HUES6 (cell line): Measurements from ENCODE around the gene MAPK11.
A peak's percentile ranks its signal among the peaks of the same experiment; 100 is the strongest.

ENCODE experiments used
- H3K27ac ChIP-seq: 2 replicates; pipeline ENCODE4 v1.7.0; 2013; ENCODE audit warnings: low read depth, mild to moderate bottlenecking, low read length, inconsistent platforms
- H3K27me3 ChIP-seq: 2 replicates; pipeline ENCODE4 v1.6.1; 2013; ENCODE audit warnings: low read length; ENCODE audit not compliant: control insufficient read depth, insufficient read depth
- H3K36me3 ChIP-seq: 2 replicates; pipeline ENCODE4 v1.6.1; 2013; ENCODE audit warnings: low read length; ENCODE audit not compliant: control insufficient read depth, insufficient read depth
- H3K4me1 ChIP-seq: 2 replicates; pipeline ENCODE4 v1.6.1; 2013; ENCODE audit warnings: low read length; ENCODE audit not compliant: control insufficient read depth, insufficient read depth
- H3K4me3 ChIP-seq: 2 replicates; pipeline ENCODE4 v1.5.1; 2013; ENCODE audit warnings: low read depth, low read length
- H3K9ac ChIP-seq: one replicate; pipeline ENCODE4 v1.6.1; 2013; ENCODE audit warnings: mild to moderate bottlenecking, low read length
- H3K9me3 ChIP-seq: 2 replicates; pipeline ENCODE4 v1.6.1; 2013; ENCODE audit warnings: low read depth, low read length; ENCODE audit not compliant: control insufficient read depth, insufficient read depth

The MAPK11 gene

GRCh38 chr22:50257451-50258360, 12.5 kb downstream of the MAPK11 start:
- no peak overlapping the region for H3K27ac ChIP-seq

GRCh38 chr22:50257041-50257440, 13.1 kb downstream of the MAPK11 start:
- Histone ChIP-seq H3K4me3 (no peak overlapping the region), H3K27ac (no peak overlapping the region), H3K36me3 (peaks cover 16% of the 10 kb centered on the region), H3K9ac (no peak overlapping the region), H3K9me3 (no peaks in the 10 kb centered on the region), H3K27me3 (peaks cover 13% of the 10 kb centered on the region), H3K4me1 (peaks cover 3% of the 10 kb centered on the region)

More at GRCh38 chr22:50257451-50258360, 12.5 kb downstream of the MAPK11 start:
- Histone ChIP-seq H3K4me3 (no peak overlapping the region), H3K36me3 (peaks cover 16% of the 10 kb centered on the region), H3K4me1 (peaks cover 9% of the 10 kb centered on the region), H3K9ac (no peak overlapping the region), H3K27me3 (peaks cover 19% of the 10 kb centered on the region), H3K9me3 (no peaks in the 10 kb centered on the region)

GRCh38 chr22:50256258-50256862, 13.8 kb downstream of the MAPK11 start:
- Histone ChIP-seq H3K9ac (no peak overlapping the region), H3K9me3 (no peaks in the 10 kb centered on the region), H3K4me1 (peaks cover 7% of the 10 kb centered on the region), H3K27me3 (peaks cover 11% of the 10 kb centered on the region), H3K4me3 (no peak overlapping the region), H3K27ac (no peak overlapping the region), H3K36me3 (peaks cover 16% of the 10 kb centered on the region)

GRCh38 chr22:50255607-50256006, 14.6 kb downstream of the MAPK11 start:
- Histone ChIP-seq H3K36me3 (peaks cover 16% of the 10 kb centered on the region), H3K9ac (no peak overlapping the region), H3K9me3 (no peaks in the 10 kb centered on the region), H3K27ac (no peak overlapping the region), H3K4me1 (peaks cover 7% of the 10 kb centered on the region), H3K4me3 (no peak overlapping the region), H3K27me3 (peaks cover 6% of the 10 kb centered on the region)

- Histone ChIP-seq H3K4me1 (peaks cover 9% of the 10 kb centered on the region), H3K36me3 (peaks cover 16% of the 10 kb centered on the region), H3K27me3 (peaks cover 1% of the 10 kb centered on the region), H3K9me3 (no peaks in the 10 kb centered on the region), H3K9ac (no peak overlapping the region), H3K27ac (no peak overlapping the region), H3K4me3 (no peak overlapping the region)
Measured at GRCh38 chr22:50255099-50255498, 15.1 kb downstream of the MAPK11 start.

GRCh38 chr22:50253941-50254340, 16.2 kb downstream of the MAPK11 start:
- peaks cover 16% of the 10 kb centered on the region for H3K36me3 ChIP-seq

GRCh38 chr22:50253046-50253915, 16.9 kb downstream of the MAPK11 start:
- no peak overlapping the region for H3K4me3 ChIP-seq
- H3K9me3 ChIP-seq, result no peaks in the 10 kb centered on the region
- no peak overlapping the region for H3K9ac ChIP-seq
- H3K36me3 ChIP-seq, result peaks cover 16% of the 10 kb centered on the region
- peaks cover 11% of the 10 kb centered on the region for H3K4me1 ChIP-seq
- no peak overlapping the region for H3K27ac ChIP-seq
- no peaks in the 10 kb centered on the region for H3K27me3 ChIP-seq

More at GRCh38 chr22:50253941-50254340, 16.2 kb downstream of the MAPK11 start:
- Histone ChIP-seq H3K4me1 (peaks cover 11% of the 10 kb centered on the region), H3K9ac (no peak overlapping the region), H3K9me3 (no peaks in the 10 kb centered on the region), H3K27ac (no peak overlapping the region), H3K27me3 (no peaks in the 10 kb centered on the region), H3K4me3 (no peak overlapping the region)

- Histone ChIP-seq H3K27me3 (no peaks in the 10 kb centered on the region), H3K9ac (no peak overlapping the region), H3K4me3 (peak overlapping the region; percentile 83), H3K9me3 (no peaks in the 10 kb centered on the region), H3K36me3 (peaks cover 15% of the 10 kb centered on the region), H3K27ac (no peak overlapping the region), H3K4me1 (peaks cover 11% of the 10 kb centered on the region)
Measured at GRCh38 chr22:50252082-50253045, 17.8 kb downstream of the MAPK11 start.

- Histone ChIP-seq H3K27ac (no peak overlapping the region), H3K4me3 (peak overlapping the region; percentile 83)
Measured at GRCh38 chr22:50251477-50252081, 18.6 kb downstream of the MAPK11 start.

More at GRCh38 chr22:50251477-50252081, 18.6 kb downstream of the MAPK11 start:
- Histone ChIP-seq H3K9me3 (no peaks in the 10 kb centered on the region), H3K4me1 (peaks cover 11% of the 10 kb centered on the region), H3K27me3 (no peaks in the 10 kb centered on the region), H3K9ac (no peak overlapping the region), H3K36me3 (peaks cover 14% of the 10 kb centered on the region)
